ENCODE measurements around the gene CEP170.
"Not testable (repeated sequence)": the region's sequence is repeated elsewhere in the genome, so short reads cannot be mapped to it uniquely, and the experiment has no call there.

- not testable (repeated sequence) for TF ChIP-seq CTCF (IDR thresholded peaks at IDR 0.05; ENCODE audit: low read depth, low read length, poor library complexity, severe bottlenecking); EZH2phosphoT487 (IDR thresholded peaks at IDR 0.05; ENCODE audit: borderline replicate concordance, low read length)
Measured at GRCh38 chr1:243118601-243119322, 136.3 kb downstream of the CEP170 start.

All from DOHH2 (cell line).